Measurements from ENCODE around the gene TEX35.

DNA sequence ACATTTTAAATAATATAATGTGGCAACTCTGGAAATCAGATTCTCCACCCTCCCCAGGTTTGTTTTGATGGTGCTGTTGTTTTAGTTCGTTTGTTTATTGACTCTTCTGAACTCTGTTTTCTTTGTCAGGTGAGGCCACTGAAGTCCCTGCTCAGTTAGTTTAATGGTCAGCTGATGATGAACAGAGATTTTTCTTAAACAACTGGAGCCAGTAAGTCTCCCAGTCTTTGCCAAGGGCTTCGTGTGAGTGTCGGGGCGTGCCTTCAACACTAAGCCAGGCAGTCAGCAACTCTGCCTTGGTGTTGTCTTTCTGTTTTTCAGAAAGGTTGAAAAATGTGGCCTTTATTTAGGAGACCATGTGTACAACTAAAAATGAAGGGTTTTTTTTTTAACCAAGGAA is 58.9 kb downstream of the TEX35 start:
- TF ChIP-seq, protein P1, sequence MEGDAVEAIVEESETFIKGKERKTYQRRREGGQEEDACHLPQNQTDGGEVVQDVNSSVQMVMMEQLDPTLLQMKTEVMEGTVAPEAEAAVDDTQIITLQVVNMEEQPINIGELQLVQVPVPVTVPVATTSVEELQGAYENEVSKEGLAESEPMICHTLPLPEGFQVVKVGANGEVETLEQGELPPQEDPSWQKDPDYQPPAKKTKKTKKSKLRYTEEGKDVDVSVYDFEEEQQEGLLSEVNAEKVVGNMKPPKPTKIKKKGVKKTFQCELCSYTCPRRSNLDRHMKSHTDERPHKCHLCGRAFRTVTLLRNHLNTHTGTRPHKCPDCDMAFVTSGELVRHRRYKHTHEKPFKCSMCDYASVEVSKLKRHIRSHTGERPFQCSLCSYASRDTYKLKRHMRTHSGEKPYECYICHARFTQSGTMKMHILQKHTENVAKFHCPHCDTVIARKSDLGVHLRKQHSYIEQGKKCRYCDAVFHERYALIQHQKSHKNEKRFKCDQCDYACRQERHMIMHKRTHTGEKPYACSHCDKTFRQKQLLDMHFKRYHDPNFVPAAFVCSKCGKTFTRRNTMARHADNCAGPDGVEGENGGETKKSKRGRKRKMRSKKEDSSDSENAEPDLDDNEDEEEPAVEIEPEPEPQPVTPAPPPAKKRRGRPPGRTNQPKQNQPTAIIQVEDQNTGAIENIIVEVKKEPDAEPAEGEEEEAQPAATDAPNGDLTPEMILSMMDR (IDR thresholded peaks at IDR 0.05; ENCODE audit: borderline replicate concordance, extremely low read depth, low read length, poor library complexity, severe bottlenecking) = no peak
- TF ChIP-seq EZH2 (IDR thresholded peaks at IDR 0.05; ENCODE audit: borderline replicate concordance, low read depth, low read length, severe bottlenecking) = no peak

Measured in DND-41 (cell line).